H9 (cell line): ENCODE results near the gene VCPKMT. TPM values are rescaled to one million over a fixed set of nuclear protein-coding genes. Genes with fewer than 3 reads are reported as not detected.

Experiments
- DNase-seq: peaks from one replicate; pipeline ENCODE4 v3.0.0-alpha.2; 2017
- H2AFZ ChIP-seq: one replicate; pipeline ENCODE4 v1.6.1; 2013; ENCODE audit warnings: mild to moderate bottlenecking, low read length, control low read depth, moderate library complexity
- H2AK5ac ChIP-seq: 2 replicates; pipeline ENCODE4 v1.6.1; 2013; ENCODE audit warnings: low read length, control low read depth, mixed read lengths; ENCODE audit not compliant: insufficient read length
- H2BK120ac ChIP-seq: one replicate; pipeline ENCODE4 v1.6.1; 2013; ENCODE audit warnings: low read depth, mild to moderate bottlenecking, low read length, control low read depth, inconsistent platforms; ENCODE audit not compliant: poor library complexity, severe bottlenecking
- H2BK12ac ChIP-seq: 2 replicates; pipeline ENCODE4 v1.6.1; 2013; ENCODE audit warnings: low read length, control low read depth, mixed read lengths, low read depth; ENCODE audit not compliant: insufficient read length
- H2BK15ac ChIP-seq: 2 replicates; pipeline ENCODE4 v1.6.1; 2013; ENCODE audit warnings: low read depth, low read length, control low read depth
- H2BK20ac ChIP-seq: one replicate; pipeline ENCODE4 v1.6.1; 2013; ENCODE audit warnings: low read depth, mild to moderate bottlenecking, low read length, control low read depth, inconsistent platforms; ENCODE audit not compliant: poor library complexity, severe bottlenecking
- H2BK5ac ChIP-seq: 2 replicates; pipeline ENCODE4 v1.6.1; 2013; ENCODE audit warnings: low read length, control low read depth, mixed read lengths; ENCODE audit not compliant: insufficient read length
- H3K14ac ChIP-seq: 2 replicates; pipeline ENCODE4 v1.6.1; 2013; ENCODE audit warnings: low read length, control low read depth; ENCODE audit not compliant: insufficient read depth
- H3K18ac ChIP-seq: 2 replicates; pipeline ENCODE4 v1.6.1; 2013; ENCODE audit warnings: low read depth, mild to moderate bottlenecking, mixed read lengths, low read length, control low read depth; ENCODE audit not compliant: insufficient read length
- H3K23ac ChIP-seq: 2 replicates; pipeline ENCODE4 v1.6.1; 2013; ENCODE audit warnings: low read length, control low read depth, mixed read lengths, low read depth; ENCODE audit not compliant: insufficient read length
- H3K23me2 ChIP-seq: 2 replicates; pipeline ENCODE4 v1.6.1; 2013; ENCODE audit warnings: low read depth, mild to moderate bottlenecking, mixed read lengths, low read length, control low read depth; ENCODE audit not compliant: insufficient read length, poor library complexity, severe bottlenecking
- H3K27ac ChIP-seq: 2 replicates; pipeline ENCODE4 v1.5.1; 2013; ENCODE audit warnings: low read length, control low read depth, mixed read lengths, low read depth; ENCODE audit not compliant: insufficient read length
- H3K27me3 ChIP-seq: 2 replicates; pipeline ENCODE4 v1.6.1; 2013; ENCODE audit warnings: low read length, control low read depth, inconsistent platforms; ENCODE audit not compliant: insufficient read depth
- H3K4ac ChIP-seq: 2 replicates; pipeline ENCODE4 v1.6.1; 2013; ENCODE audit warnings: low read depth, mild to moderate bottlenecking, control low read depth, inconsistent platforms, low read length, moderate library complexity
- H3K4me1 ChIP-seq: 2 replicates; pipeline ENCODE4 v1.6.1; 2013; ENCODE audit warnings: low read length, control low read depth, inconsistent platforms; ENCODE audit not compliant: insufficient read depth
- H3K4me2 ChIP-seq: 2 replicates; pipeline ENCODE4 v1.6.1; 2013; ENCODE audit warnings: low read length, control low read depth, mixed read lengths; ENCODE audit not compliant: insufficient read length, insufficient read depth
- H3K56ac ChIP-seq: 2 replicates; pipeline ENCODE4 v1.6.1; 2013; ENCODE audit warnings: low read depth, mild to moderate bottlenecking, mixed read lengths, low read length, control low read depth; ENCODE audit not compliant: insufficient read length
- H3K79me1 ChIP-seq: 2 replicates; pipeline ENCODE4 v1.6.1; 2013; ENCODE audit warnings: low read depth, mild to moderate bottlenecking, moderate library complexity, low read length, control low read depth, inconsistent platforms; ENCODE audit not compliant: insufficient read depth, poor library complexity, severe bottlenecking
- H3K79me2 ChIP-seq: 2 replicates; pipeline ENCODE4 v1.6.1; 2013; ENCODE audit warnings: low read length, control low read depth, inconsistent platforms; ENCODE audit not compliant: insufficient read depth
- H3K9ac ChIP-seq: 2 replicates; pipeline ENCODE4 v1.6.1; 2013; ENCODE audit warnings: low read length, control low read depth, mixed read lengths; ENCODE audit not compliant: insufficient read length; ENCODE audit errors: extremely low read depth
- H3K9me3 ChIP-seq: one replicate; pipeline ENCODE4 v1.6.1; 2013; ENCODE audit warnings: low read depth, low read length, inconsistent platforms; ENCODE audit not compliant: control insufficient read depth
- H3T11ph ChIP-seq: one replicate; pipeline ENCODE4 v1.6.1; 2013; ENCODE audit warnings: mild to moderate bottlenecking, low read length, control low read depth, inconsistent platforms
- H4K20me1 ChIP-seq: one replicate; pipeline ENCODE4 v1.6.1; 2013; ENCODE audit not compliant: control insufficient read depth, insufficient read length, insufficient read depth
- H4K5ac ChIP-seq: 2 replicates; pipeline ENCODE4 v1.6.1; 2013; ENCODE audit warnings: low read depth, mild to moderate bottlenecking, mixed read lengths, low read length, control low read depth; ENCODE audit not compliant: insufficient read length
- H4K8ac ChIP-seq: replicated peaks from 2 replicates; pipeline ENCODE4 v1.6.1; 2013; ENCODE audit warnings: low read length, control low read depth, mixed read lengths, low read depth; ENCODE audit not compliant: insufficient read length
- H4K91ac ChIP-seq: 2 replicates; pipeline ENCODE4 v1.6.1; 2013; ENCODE audit warnings: low read depth, mild to moderate bottlenecking, moderate library complexity, mixed read lengths, low read length, control low read depth; ENCODE audit not compliant: insufficient read length
- H3K27ac Mint-ChIP-seq, 3 experiments: 2 replicates in 2 of 3; 3 replicates in 1 of 3; pipeline ENCODE4 v1.8.0; 2020 to 2021; ENCODE audit warnings: mixed read lengths in 3 of 3, mild to moderate bottlenecking in 1 of 3, moderate library complexity in 1 of 3
- H3K27me3 Mint-ChIP-seq: 2 replicates; pipeline ENCODE4 v1.8.0; 2021; ENCODE audit warnings: low read depth, mild to moderate bottlenecking, moderate library complexity, mixed read lengths
- H3K36me3 Mint-ChIP-seq, 3 experiments: 2 replicates in 2 of 3; 3 replicates in 1 of 3; pipeline ENCODE4 v1.8.0; 2020 to 2021; ENCODE audit warnings: low read depth in 3 of 3, mixed read lengths in 3 of 3; ENCODE audit not compliant: insufficient read depth in 1 of 3
- H3K4me1 Mint-ChIP-seq, 2 experiments: 2 replicates each; pipeline ENCODE4 v1.8.0; 2020; ENCODE audit warnings: mixed read lengths in 2 of 2
- H3K4me3 Mint-ChIP-seq, 2 experiments: 2 replicates in 1 of 2; 3 replicates in 1 of 2; pipeline ENCODE4 v1.8.0; 2020 to 2021; ENCODE audit warnings: mild to moderate bottlenecking in 2 of 2, mixed read lengths in 2 of 2, moderate library complexity in 1 of 2
- H3K9me3 Mint-ChIP-seq, 2 experiments: 2 replicates in 1 of 2; 3 replicates in 1 of 2; pipeline ENCODE4 v1.8.0; 2020; ENCODE audit warnings: mild to moderate bottlenecking in 2 of 2, mixed read lengths in 2 of 2, moderate library complexity in 1 of 2
- WGBS: extraction: QIAGEN DNeasy Blood & Tissue Kit; methylation state at CpG from one replicate; pipeline ENCODE4 v1.1.7; 2013; ENCODE audit warnings: missing lambda C conversion rate, low lambda C conversion rate, mixed read lengths; ENCODE audit not compliant: insufficient read length; ENCODE audit errors: extremely low coverage; 5-methylcytosine and 5-hydroxymethylcytosine counted together
- total RNA-seq: library from RNA; stranded (reverse); gene quantifications from 2 replicates; pipeline ENCODE4 v1.2.1, GENCODE V29; 2021
- TF ChIP-seq, protein P1 (sequence below): fragments of 200-600 bp; sonication (generic); conservative IDR thresholded peaks from 3 replicates; pipeline ENCODE4 v1.8.0; 2021; ENCODE audit warnings: antibody characterized with exemption, mild to moderate bottlenecking

The VCPKMT gene
- total RNA-seq, 1 experiment from 2014 or later: 13.7 TPM

GRCh38 chr14:50116966-50117365 lies 594 bp upstream of the VCPKMT start:
- H3K4me2 ChIP-seq: no peak overlapping the region
- no peak overlapping the region for H2BK15ac ChIP-seq
- H2BK120ac ChIP-seq: peak overlapping the region; percentile 70
- H4K20me1 ChIP-seq: no peaks in the 10 kb centered on the region
- H3K9ac ChIP-seq: peak overlapping the region; percentile 77
- H3K27me3 ChIP-seq: no peaks in the 10 kb centered on the region
- H3K56ac ChIP-seq: no peak overlapping the region
- H2BK12ac ChIP-seq: no peak overlapping the region
- H3K9me3 ChIP-seq: no peaks in the 10 kb centered on the region
- no peak for DNase-seq
- H3K27me3 Mint-ChIP-seq: no peaks in the 10 kb centered on the region
- H3K4me3 Mint-ChIP-seq: peak overlapping the region; percentile 96 to 98
- no peak overlapping the region for H4K5ac ChIP-seq
- H3K4ac ChIP-seq: no peak overlapping the region
- peaks cover 9 to 16% of the 10 kb centered on the region in 2 experiments for H3K4me1 Mint-ChIP-seq
- no peaks in the 10 kb centered on the region for H3K9me3 Mint-ChIP-seq
- H3K79me2 ChIP-seq: peaks cover 5% of the 10 kb centered on the region; the same call in 1 of the 2 replicates
- H4K8ac ChIP-seq: no peak overlapping the region
- TF ChIP-seq, protein P1, sequence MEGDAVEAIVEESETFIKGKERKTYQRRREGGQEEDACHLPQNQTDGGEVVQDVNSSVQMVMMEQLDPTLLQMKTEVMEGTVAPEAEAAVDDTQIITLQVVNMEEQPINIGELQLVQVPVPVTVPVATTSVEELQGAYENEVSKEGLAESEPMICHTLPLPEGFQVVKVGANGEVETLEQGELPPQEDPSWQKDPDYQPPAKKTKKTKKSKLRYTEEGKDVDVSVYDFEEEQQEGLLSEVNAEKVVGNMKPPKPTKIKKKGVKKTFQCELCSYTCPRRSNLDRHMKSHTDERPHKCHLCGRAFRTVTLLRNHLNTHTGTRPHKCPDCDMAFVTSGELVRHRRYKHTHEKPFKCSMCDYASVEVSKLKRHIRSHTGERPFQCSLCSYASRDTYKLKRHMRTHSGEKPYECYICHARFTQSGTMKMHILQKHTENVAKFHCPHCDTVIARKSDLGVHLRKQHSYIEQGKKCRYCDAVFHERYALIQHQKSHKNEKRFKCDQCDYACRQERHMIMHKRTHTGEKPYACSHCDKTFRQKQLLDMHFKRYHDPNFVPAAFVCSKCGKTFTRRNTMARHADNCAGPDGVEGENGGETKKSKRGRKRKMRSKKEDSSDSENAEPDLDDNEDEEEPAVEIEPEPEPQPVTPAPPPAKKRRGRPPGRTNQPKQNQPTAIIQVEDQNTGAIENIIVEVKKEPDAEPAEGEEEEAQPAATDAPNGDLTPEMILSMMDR: no peak
- peak overlapping the region; percentile 95 to 99 (median 99) for H3K27ac Mint-ChIP-seq
- no peak overlapping the region for H3K23ac ChIP-seq
- H3K27ac ChIP-seq: peak overlapping the region; percentile 68
- H2BK5ac ChIP-seq: no peak overlapping the region
- H3K4me1 ChIP-seq: no peaks in the 10 kb centered on the region
- H3K36me3 Mint-ChIP-seq: peaks cover 12 to 41% (median 41%) of the 10 kb centered on the region in 3 experiments; a peak in 6 of 7 replicates
- no peak overlapping the region for H2BK20ac ChIP-seq
- peak overlapping the region; percentile 49 for H2AFZ ChIP-seq
- H2AK5ac ChIP-seq: no peak overlapping the region
- no peaks in the 10 kb centered on the region for H3K79me1 ChIP-seq
- no peak overlapping the region for H3T11ph ChIP-seq
- peaks cover 3% of the 10 kb centered on the region for H3K23me2 ChIP-seq
- peak overlapping the region; percentile 60; the same call in 1 of the 2 replicates for H3K14ac ChIP-seq
- WGBS: no CpG with 5 or more reads among the region's 2 CpGs
- no peak overlapping the region for H4K91ac ChIP-seq
- H3K18ac ChIP-seq: no peak overlapping the region
